HepG2 (cell line): ENCODE measurements around the gene CFAP54. TPM values are rescaled to one million over a fixed set of nuclear protein-coding genes. Genes with fewer than 3 reads are reported as not detected.

Source experiments
- ATAC-seq: fragments of 200-7000 bp; cut with Tn5 transposase; 3 replicates; pipeline ENCODE4 v1.9.1; 2020; ENCODE audit warnings: mild to moderate bottlenecking, moderate library complexity
- BruUV-seq: library from RNA; stranded (reverse); fragments of 400-500 nt; replicated peaks from 2 replicates; lab custom pipeline; 2021; lab: Mats Ljungman, UMichigan
- CTCF ChIA-PET: fragments of 300-600 bp; formaldehyde crosslinking; extraction: SDS; loops from one replicate; lab custom pipeline; 2021; ENCODE audit warnings: low total read pairs, inconsistent platforms, low intra/inter-chr PET ratio; lab: Yijun Ruan, JAX
- POLR2A ChIA-PET: fragments of 350-600 bp; sonication (Branson Sonifier 250); formaldehyde crosslinking; loops from one replicate; lab custom pipeline; 2020; ENCODE audit warnings: antibody characterized with exemption, inconsistent platforms; lab: Yijun Ruan, JAX
- DNase-seq: peaks from one replicate; pipeline ENCODE4 v3.0.0-alpha.2; 2015; ENCODE audit warnings: low spot score
- FAIRE-seq: peaks from 3 replicates; lab custom pipeline; 2011; peaks lifted over from hg19 to GRCh38; lab: Jason Lieb, UNC
- H2AFZ ChIP-seq: one replicate; pipeline ENCODE4 v1.6.1; 2011; ENCODE audit warnings: low read length, inconsistent platforms
- H3K27ac ChIP-seq: fragments of 300-600 bp; 3 replicates; pipeline ENCODE4 v1.8.0; 2011; ENCODE audit warnings: mixed run types, mild to moderate bottlenecking, mixed read lengths, low read length, inconsistent platforms; ENCODE audit not compliant: insufficient read depth; ENCODE audit errors: extremely low read length
- H3K27me3 ChIP-seq, 2 experiments: fragments of 200-600 bp in 1 of 2; 2 replicates in 1 of 2; 3 replicates in 1 of 2; pipeline versions ENCODE4 v1.6.0 to v1.8.0; 2011; ENCODE audit warnings: low read length in 2 of 2, mild to moderate bottlenecking in 2 of 2, moderate library complexity in 2 of 2, inconsistent platforms in 1 of 2; ENCODE audit not compliant: insufficient read depth in 2 of 2, control insufficient read depth in 1 of 2
- H3K36me3 ChIP-seq, 2 experiments: fragments of 200-600 bp in 1 of 2; replicated peaks in 1 of 2; 2 replicates in 1 of 2; 3 replicates in 1 of 2; pipeline versions ENCODE4 v1.5.1 to v1.8.0; 2011; ENCODE audit warnings: low read length in 2 of 2, inconsistent platforms in 1 of 2; ENCODE audit not compliant: insufficient read depth in 2 of 2, control insufficient read depth in 1 of 2
- H3K4me1 ChIP-seq: 2 replicates; pipeline ENCODE4 v1.5.1; 2012; ENCODE audit warnings: low read length, inconsistent platforms; ENCODE audit not compliant: insufficient read depth
- H3K4me2 ChIP-seq: 2 replicates; pipeline ENCODE4 v1.6.0; 2011; ENCODE audit warnings: low read depth, low read length, inconsistent platforms
- H3K4me3 ChIP-seq, 3 experiments: fragments of 200-600 bp in 1 of 3; sonication (generic), shearing (Covaris generic) in 1 of 3; replicated peaks in 1 of 3; 2 replicates each; pipeline ENCODE4 v1.5.1; 2011 to 2016; ENCODE audit warnings: low read length in 3 of 3, inconsistent platforms in 2 of 3, low read depth in 2 of 3, mild to moderate bottlenecking in 2 of 3, control low read depth in 1 of 3, mixed read lengths in 1 of 3; ENCODE audit not compliant: insufficient read depth in 1 of 3
- H3K79me2 ChIP-seq: one replicate; pipeline ENCODE4 v1.6.1; 2011; ENCODE audit warnings: low read length, inconsistent platforms; ENCODE audit not compliant: insufficient read depth
- H3K9ac ChIP-seq: 2 replicates; pipeline ENCODE4 v1.6.0; 2011; ENCODE audit warnings: mild to moderate bottlenecking, low read depth, low read length, inconsistent platforms; ENCODE audit not compliant: insufficient read depth
- H3K9me3 ChIP-seq: 2 replicates; pipeline ENCODE4 v1.5.1; 2012; ENCODE audit warnings: mild to moderate bottlenecking, low read length
- H4K20me1 ChIP-seq: 2 replicates; pipeline ENCODE4 v1.6.0; 2011; ENCODE audit warnings: inconsistent platforms, mild to moderate bottlenecking, low read length, moderate library complexity; ENCODE audit not compliant: insufficient read depth
- CERS6 ChIP-seq: sonication (generic); formaldehyde crosslinking; IDR thresholded peaks from 2 replicates; pipeline ENCODE4 v1.5.0; 2020; ENCODE audit warnings: missing genetic modification reagents
- CSRNP1 ChIP-seq: sonication (generic); formaldehyde crosslinking; IDR thresholded peaks from 2 replicates; pipeline ENCODE4 v1.8.1; 2023; ENCODE audit warnings: mild to moderate bottlenecking, missing genetic modification reagents
- ELF1 ChIP-seq: sonication (generic); formaldehyde crosslinking; IDR thresholded peaks from 2 replicates; pipeline ENCODE4 v1.4.0; 2020; ENCODE audit warnings: missing genetic modification reagents
- MAFK ChIP-seq, 2 experiments: IDR thresholded peaks in 1 of 2; conservative IDR thresholded peaks in 1 of 2; 2 replicates each; pipeline ENCODE4 v1.6.1; 2011; ENCODE audit warnings: improper control_type of control experiment in 2 of 2, low read length in 2 of 2
- PHF8 ChIP-seq: sonication (generic); formaldehyde crosslinking; IDR thresholded peaks from 2 replicates; pipeline ENCODE4 v1.5.0; 2020; ENCODE audit warnings: missing genetic modification reagents
- RFX3 ChIP-seq: IDR thresholded peaks from 2 replicates; pipeline ENCODE4 v1.6.1; 2016; ENCODE audit warnings: missing biosample characterization, missing genetic modification reagents
- RXRA ChIP-seq: sonication (generic); formaldehyde crosslinking; IDR thresholded peaks from 2 replicates; pipeline ENCODE4 v1.5.1; 2020; ENCODE audit warnings: missing genetic modification reagents
- TARDBP ChIP-seq: sonication (generic); formaldehyde crosslinking; IDR thresholded peaks from 2 replicates; pipeline ENCODE4 v1.8.0; 2022; ENCODE audit warnings: mild to moderate bottlenecking, missing genetic modification reagents
- ZNF142 ChIP-seq: sonication (generic); formaldehyde crosslinking; IDR thresholded peaks from 2 replicates; pipeline ENCODE4 v1.4.0; 2020; ENCODE audit warnings: missing genetic modification reagents
- ZNF543 ChIP-seq: sonication (generic); formaldehyde crosslinking; IDR thresholded peaks from 2 replicates; pipeline ENCODE4 v1.4.0; 2020; ENCODE audit warnings: mild to moderate bottlenecking, missing genetic modification reagents
- ZNF569 ChIP-seq: sonication (generic); formaldehyde crosslinking; IDR thresholded peaks from 2 replicates; pipeline ENCODE4 v1.5.0; 2020; ENCODE audit warnings: mild to moderate bottlenecking, missing genetic modification reagents, moderate library complexity, borderline replicate concordance
- WGBS: methylation state at CpG from one replicate; pipeline ENCODE4 v1.1.6; 2017; ENCODE audit warnings: low lambda C conversion rate; 5-methylcytosine and 5-hydroxymethylcytosine counted together
- in situ Hi-C: cut with HindIII; loops from 2 replicates; pipeline ENCODE4 v1.10.0; 2017; ENCODE audit warnings: low pct_unique_long_range_greater_than_20kb; ENCODE audit not compliant: extremely low pct_ligation_motif_present
- intact Hi-C: fragments of 100-400 bp; cut with micrococcal nuclease; formaldehyde crosslinking; loops from one replicate; pipeline ENCODE4 v1.10.0; 2022; ENCODE audit not compliant: unreplicated experiment
- polyA plus RNA-seq, 8 experiments: library from polyadenylated mRNA; depleted of rRNA in 3 of 8; stranded (reverse) in 7 of 8; unstranded in 1 of 8; fragments of >200 nt; fragmentation: Illumina TruSeq in 4 of 8; extraction: Trizol in 4 of 8; gene quantifications; 2 replicates each; pipeline versions ENCODE4 v1.2.1 to v1.2.3, GENCODE V29; 2011 to 2016; ENCODE audit warnings: low read depth in 4 of 8, missing spikeins in 1 of 8, mixed read lengths in 1 of 8; ENCODE audit not compliant: insufficient read depth in 1 of 8
- total RNA-seq, 5 experiments: library from RNA; depleted of rRNA; stranded (reverse); fragments of >200 nt; fragmentation: Illumina TruSeq; extraction: Trizol; gene quantifications; 2 replicates each; pipeline ENCODE4 v1.2.3, GENCODE V29; 2016; ENCODE audit warnings: low read depth in 1 of 5
- TF ChIP-seq, protein P1 (sequence below): sonication (generic); formaldehyde crosslinking; conservative IDR thresholded peaks from 2 replicates; pipeline ENCODE4 v1.8.0; 2022; ENCODE audit warnings: low read depth, missing genetic modification reagents
- TF ChIP-seq, protein P2 (sequence below): sonication (generic); formaldehyde crosslinking; IDR thresholded peaks from 2 replicates; pipeline ENCODE4 v1.5.0; 2020; ENCODE audit warnings: missing genetic modification reagents, mild to moderate bottlenecking, borderline replicate concordance

Gene CFAP54
- total and polyA plus RNA-seq, 2 of the 13 experiments (the other 11 are each of a cell fraction or from before 2014, with no cell fraction given): not detected

- Histone ChIP-seq H3K9me3 (no peaks in the 10 kb centered on the region), H3K36me3 (no peaks in the 10 kb centered on the region), H3K4me1 (no peaks in the 10 kb centered on the region), H3K4me2 (no peak overlapping the region), H3K4me3 (no peak overlapping the region), H3K9ac (no peak overlapping the region), H2AFZ (no peak overlapping the region), H3K27ac (no peak overlapping the region), H4K20me1 (no peaks in the 10 kb centered on the region), H3K79me2 (no peaks in the 10 kb centered on the region), H3K27me3 (no peaks in the 10 kb centered on the region)
- DNase-seq: no peak
- no peak for FAIRE-seq
- in situ Hi-C loops (no loop called here), intact Hi-C loops (no loop called here)
- BruUV-seq: no TSS peak
- WGBS: 0% methylated on average over 2 of the region's 2 CpGs
- no peak for ATAC-seq
- ChIA-PET CTCF (no interaction called here), POLR2A (no interaction called here)
- TF ChIP-seq CSRNP1 (CRISPR knock-in tag) (no peak), ZNF543 (CRISPR knock-in tag) (no peak), TARDBP (no peak), CERS6 (CRISPR knock-in tag) (no peak), ZNF142 (CRISPR knock-in tag) (no peak), PHF8 (CRISPR knock-in tag) (no peak), ELF1 (no peak), MAFK (conservative IDR thresholded peaks at IDR 0.05 in 1 of 2, IDR thresholded peaks at IDR 0.05 in 1 of 2; ENCODE audit: low read length in 2 of 2) (no peak), RFX3 (CRISPR knock-in tag) (no peak), ZNF569 (no peak), RXRA (CRISPR knock-in tag) (no peak)
- TF ChIP-seq, protein P1, sequence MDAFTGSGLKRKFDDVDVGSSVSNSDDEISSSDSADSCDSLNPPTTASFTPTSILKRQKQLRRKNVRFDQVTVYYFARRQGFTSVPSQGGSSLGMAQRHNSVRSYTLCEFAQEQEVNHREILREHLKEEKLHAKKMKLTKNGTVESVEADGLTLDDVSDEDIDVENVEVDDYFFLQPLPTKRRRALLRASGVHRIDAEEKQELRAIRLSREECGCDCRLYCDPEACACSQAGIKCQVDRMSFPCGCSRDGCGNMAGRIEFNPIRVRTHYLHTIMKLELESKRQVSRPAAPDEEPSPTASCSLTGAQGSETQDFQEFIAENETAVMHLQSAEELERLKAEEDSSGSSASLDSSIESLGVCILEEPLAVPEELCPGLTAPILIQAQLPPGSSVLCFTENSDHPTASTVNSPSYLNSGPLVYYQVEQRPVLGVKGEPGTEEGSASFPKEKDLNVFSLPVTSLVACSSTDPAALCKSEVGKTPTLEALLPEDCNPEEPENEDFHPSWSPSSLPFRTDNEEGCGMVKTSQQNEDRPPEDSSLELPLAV (CRISPR knock-in tag): no peak
- TF ChIP-seq, protein P2, sequence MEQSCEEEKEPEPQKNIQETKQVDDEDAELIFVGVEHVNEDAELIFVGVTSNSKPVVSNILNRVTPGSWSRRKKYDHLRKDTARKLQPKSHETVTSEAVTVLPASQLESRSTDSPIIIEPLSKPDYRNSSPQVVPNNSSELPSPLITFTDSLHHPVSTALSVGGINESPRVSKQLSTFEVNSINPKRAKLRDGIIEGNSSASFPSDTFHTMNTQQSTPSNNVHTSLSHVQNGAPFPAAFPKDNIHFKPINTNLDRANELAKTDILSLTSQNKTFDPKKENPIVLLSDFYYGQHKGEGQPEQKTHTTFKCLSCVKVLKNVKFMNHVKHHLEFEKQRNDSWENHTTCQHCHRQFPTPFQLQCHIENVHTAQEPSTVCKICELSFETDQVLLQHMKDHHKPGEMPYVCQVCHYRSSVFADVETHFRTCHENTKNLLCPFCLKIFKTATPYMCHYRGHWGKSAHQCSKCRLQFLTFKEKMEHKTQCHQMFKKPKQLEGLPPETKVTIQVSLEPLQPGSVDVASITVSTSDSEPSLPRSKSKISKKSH (CRISPR knock-in tag): no peak
Observed at GRCh38 chr12:96652870-96653269, 163.5 kb downstream of the CFAP54 start.
